Measurements from ENCODE around the gene DMD. TPM values are rescaled to one million over a fixed set of nuclear protein-coding genes. Genes with fewer than 3 reads are reported as not detected.

Gene DMD
- polyA plus RNA-seq, 3 donors = 0.23 TPM; not detected in 2

GRCh38 chrX:33132569-33132968, 78.8 kb downstream of the DMD start:
- Histone ChIP-seq H4K20me1 (ENCODE audit: insufficient read depth, low read length) (no peaks in the 10 kb centered on the region), H3K27me3 (ENCODE audit: control insufficient read depth in 2 of 2, insufficient read depth in 2 of 2, low read length in 2 of 2) (no peaks in the 10 kb centered on the region), H3K36me3 (replicated peaks in 1 of 2; ENCODE audit: control insufficient read depth in 1 of 2, insufficient read depth in 2 of 2, low read length in 2 of 2) (no peaks in the 10 kb centered on the region), H3K79me2 (ENCODE audit: insufficient read depth, low read length) (no peaks in the 10 kb centered on the region), H3K4me2 (replicated peaks; ENCODE audit: extremely low read depth, low read length, poor library complexity, severe bottlenecking) (no peak overlapping the region), H3K4me3 (replicated peaks in 1 of 3; ENCODE audit: low read depth in 2 of 3, low read length in 3 of 3) (no peak overlapping the region), H3K9me3 (replicated peaks in 1 of 2; ENCODE audit: control insufficient read depth in 1 of 2, insufficient read depth in 1 of 2, low read length in 2 of 2) (no peaks in the 10 kb centered on the region), H3K4me1 (ENCODE audit: control insufficient read depth in 1 of 2, insufficient read depth in 2 of 2, low read length in 2 of 2) (no peaks in the 10 kb centered on the region), H3K9ac (ENCODE audit: insufficient read depth, low read length, poor library complexity, severe bottlenecking) (no peak overlapping the region), H3K27ac (ENCODE audit: low read depth in 1 of 2, low read length in 2 of 2) (no peak overlapping the region), H2AFZ (ENCODE audit: insufficient read depth, low read depth, low read length, poor library complexity, severe bottlenecking) (no peak overlapping the region)
- intact Hi-C loops (cut with micrococcal nuclease) = no loop called here
- no peak for DNase-seq
- Mint-ChIP-seq H3K36me3 (no peaks in the 10 kb centered on the region), H3K27ac (no peak overlapping the region), H3K4me3 (no peak overlapping the region), H3K4me1 (no peaks in the 10 kb centered on the region), H3K27me3 (ENCODE audit: low read depth in 3 of 3) (no peaks in the 10 kb centered on the region), H3K9me3 (peaks cover 0 to 2% (median 0%) of the 10 kb centered on the region in 7 donors)
- TF ChIP-seq CTCF (IDR thresholded peaks at IDR 0.05) = no peak
- no CpG with 5 or more reads among the region's 3 CpGs for WGBS (ENCODE audit: insufficient coverage)

- Histone ChIP-seq H3K27me3 (ENCODE audit: control insufficient read depth in 2 of 2, insufficient read depth in 2 of 2, low read length in 2 of 2) (no peaks in the 10 kb centered on the region), H3K4me1 (ENCODE audit: control insufficient read depth in 1 of 2, insufficient read depth in 2 of 2, low read length in 2 of 2) (no peaks in the 10 kb centered on the region), H4K20me1 (ENCODE audit: insufficient read depth, low read length) (no peaks in the 10 kb centered on the region), H3K27ac (ENCODE audit: low read depth in 1 of 2, low read length in 2 of 2) (no peak overlapping the region), H3K4me2 (replicated peaks; ENCODE audit: extremely low read depth, low read length, poor library complexity, severe bottlenecking) (no peak overlapping the region), H3K4me3 (replicated peaks in 1 of 3; ENCODE audit: low read depth in 2 of 3, low read length in 3 of 3) (no peak overlapping the region), H3K9me3 (replicated peaks in 1 of 2; ENCODE audit: control insufficient read depth in 1 of 2, insufficient read depth in 1 of 2, low read length in 2 of 2) (no peaks in the 10 kb centered on the region), H3K79me2 (ENCODE audit: insufficient read depth, low read length) (no peaks in the 10 kb centered on the region), H2AFZ (ENCODE audit: insufficient read depth, low read depth, low read length, poor library complexity, severe bottlenecking) (no peak overlapping the region), H3K36me3 (replicated peaks in 1 of 2; ENCODE audit: control insufficient read depth in 1 of 2, insufficient read depth in 2 of 2, low read length in 2 of 2) (no peaks in the 10 kb centered on the region), H3K9ac (ENCODE audit: insufficient read depth, low read length, poor library complexity, severe bottlenecking) (no peak overlapping the region)
- Mint-ChIP-seq H3K36me3 (no peaks in the 10 kb centered on the region), H3K4me3 (no peak overlapping the region), H3K27me3 (ENCODE audit: low read depth in 3 of 3) (peaks cover 0 to 1% (median 0%) of the 10 kb centered on the region in 3 donors), H3K4me1 (no peaks in the 10 kb centered on the region), H3K9me3 (peaks cover 0 to 4% (median 0%) of the 10 kb centered on the region in 7 donors), H3K27ac (no peak overlapping the region)
- intact Hi-C loops (cut with micrococcal nuclease) = no loop called here
- TF ChIP-seq CTCF (IDR thresholded peaks at IDR 0.05) = no peak
- no CpG with 5 or more reads among the region's 7 CpGs for WGBS (ENCODE audit: insufficient coverage)
- DNase-seq = no peak
These were observed 81.7 kb downstream of the DMD start for GRCh38 chrX:33129607-33130006.

All from CD14-positive monocyte (primary cell).